G401 (cell line): Measurements from ENCODE around the gene GRM7. TPM values are rescaled to one million over a fixed set of nuclear protein-coding genes. Genes with fewer than 3 reads are reported as not detected.

Experiments used
- DNase-seq: peaks from one replicate; pipeline ENCODE4 v3.0.0-alpha.2; 2015; ENCODE audit warnings: low spot score
- in situ Hi-C: cut with HindIII; loops from 2 replicates; pipeline ENCODE4 v1.10.0; 2016; ENCODE audit warnings: low sequenced_read_pairs, mixed read lengths
- total RNA-seq: library from RNA; depleted of rRNA; stranded (reverse); fragments of >200 nt; shearing (Covaris generic); gene quantifications from 2 replicates; pipeline ENCODE4 v1.2.3, GENCODE V29; 2014

Gene GRM7
- total RNA-seq, 1 experiment from 2014 or later = not detected

DNA sequence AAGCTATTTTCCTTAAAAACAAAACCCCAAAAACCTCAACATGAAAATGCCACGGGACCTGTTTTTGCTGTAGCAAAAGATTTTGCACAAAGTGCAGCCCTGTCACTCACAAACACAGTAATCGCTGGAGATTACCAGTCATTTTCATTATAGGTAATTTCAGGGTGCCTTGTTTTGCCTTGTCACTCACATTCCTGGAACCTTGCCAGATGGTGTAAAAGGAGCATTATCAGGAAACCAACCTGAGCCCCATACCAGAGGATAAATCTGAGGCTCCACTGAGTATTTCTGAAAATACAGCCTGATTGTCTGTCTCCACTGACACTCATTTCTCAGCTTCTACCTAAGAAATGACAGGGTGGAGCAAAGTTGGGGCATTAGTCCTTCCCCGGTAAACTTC lies 849.4 kb downstream of the GRM7 start:
- DNase-seq = no peak
- in situ Hi-C loops = no loop called here

DNA sequence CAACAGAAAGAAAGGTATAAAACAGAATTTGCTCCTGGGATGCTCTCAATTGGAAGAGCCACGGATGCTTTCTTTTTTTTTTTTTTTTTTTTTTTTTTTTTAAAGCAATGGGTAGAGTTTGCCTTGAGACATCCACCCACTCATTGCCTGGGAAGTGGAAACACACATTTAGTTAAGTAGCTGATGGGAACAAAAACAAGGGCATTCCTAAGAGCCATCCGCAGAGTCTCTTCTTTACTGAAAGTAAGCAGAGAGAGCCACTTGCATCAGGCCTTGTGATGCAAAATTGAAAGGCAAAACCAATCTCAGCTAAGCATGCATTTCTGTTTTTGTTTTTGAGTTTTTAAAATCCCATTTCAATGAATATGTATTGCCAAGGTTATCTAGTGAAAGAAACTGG lies 852.8 kb downstream of the GRM7 start:
- no peak for DNase-seq
- in situ Hi-C loops = no loop called here

DNA sequence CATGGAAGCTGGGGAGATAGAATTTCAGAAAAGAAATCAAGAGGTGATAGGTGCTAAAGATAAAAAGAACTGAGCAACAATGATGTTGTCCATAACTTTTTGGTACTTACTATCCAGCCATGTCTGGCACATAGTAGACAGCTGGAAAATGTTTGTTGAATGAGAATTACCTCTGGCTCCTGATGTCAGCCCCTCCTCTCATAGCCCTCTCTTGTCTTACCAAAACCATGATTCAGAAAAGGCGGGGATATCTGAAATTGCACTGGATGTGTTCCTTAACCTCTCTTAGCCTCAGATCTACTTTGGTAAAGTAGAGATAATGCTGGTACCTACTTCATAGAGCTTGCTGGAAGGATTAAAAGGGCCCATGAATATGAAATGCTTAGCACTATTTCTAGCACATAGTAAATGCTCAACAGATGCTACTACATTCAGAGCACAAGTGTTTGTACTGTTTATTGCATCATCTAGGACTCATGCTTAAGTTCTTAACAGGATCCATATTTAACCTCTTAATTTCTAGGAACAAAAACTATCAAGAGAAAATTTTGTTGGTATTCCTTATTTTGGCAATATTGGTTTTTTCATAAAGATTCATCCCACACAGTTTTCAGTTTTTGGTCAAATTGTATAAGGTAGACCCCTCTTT lies 859.9 kb downstream of the GRM7 start:
- in situ Hi-C loops = no loop called here
- DNase-seq = no peak

DNA sequence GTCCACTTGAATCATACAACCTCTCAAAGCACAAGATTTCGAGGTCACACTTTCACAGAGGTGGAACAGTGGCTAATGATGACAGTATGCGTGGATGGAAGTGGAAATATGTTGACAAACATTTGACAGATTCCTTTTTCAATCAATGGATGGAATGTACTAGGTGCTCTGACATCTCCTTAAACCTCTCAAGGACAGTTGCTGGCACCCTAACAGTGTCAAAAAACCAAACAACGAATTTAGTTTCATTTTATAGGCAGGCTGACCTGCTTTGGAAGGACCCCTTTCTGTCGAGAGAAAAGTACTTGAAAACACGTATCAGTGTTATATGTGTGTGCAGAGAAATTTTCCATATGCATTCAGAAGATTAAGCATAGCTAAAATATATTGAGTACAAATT lies 861.0 kb downstream of the GRM7 start:
- in situ Hi-C loops = no loop called here
- DNase-seq = no peak

DNA sequence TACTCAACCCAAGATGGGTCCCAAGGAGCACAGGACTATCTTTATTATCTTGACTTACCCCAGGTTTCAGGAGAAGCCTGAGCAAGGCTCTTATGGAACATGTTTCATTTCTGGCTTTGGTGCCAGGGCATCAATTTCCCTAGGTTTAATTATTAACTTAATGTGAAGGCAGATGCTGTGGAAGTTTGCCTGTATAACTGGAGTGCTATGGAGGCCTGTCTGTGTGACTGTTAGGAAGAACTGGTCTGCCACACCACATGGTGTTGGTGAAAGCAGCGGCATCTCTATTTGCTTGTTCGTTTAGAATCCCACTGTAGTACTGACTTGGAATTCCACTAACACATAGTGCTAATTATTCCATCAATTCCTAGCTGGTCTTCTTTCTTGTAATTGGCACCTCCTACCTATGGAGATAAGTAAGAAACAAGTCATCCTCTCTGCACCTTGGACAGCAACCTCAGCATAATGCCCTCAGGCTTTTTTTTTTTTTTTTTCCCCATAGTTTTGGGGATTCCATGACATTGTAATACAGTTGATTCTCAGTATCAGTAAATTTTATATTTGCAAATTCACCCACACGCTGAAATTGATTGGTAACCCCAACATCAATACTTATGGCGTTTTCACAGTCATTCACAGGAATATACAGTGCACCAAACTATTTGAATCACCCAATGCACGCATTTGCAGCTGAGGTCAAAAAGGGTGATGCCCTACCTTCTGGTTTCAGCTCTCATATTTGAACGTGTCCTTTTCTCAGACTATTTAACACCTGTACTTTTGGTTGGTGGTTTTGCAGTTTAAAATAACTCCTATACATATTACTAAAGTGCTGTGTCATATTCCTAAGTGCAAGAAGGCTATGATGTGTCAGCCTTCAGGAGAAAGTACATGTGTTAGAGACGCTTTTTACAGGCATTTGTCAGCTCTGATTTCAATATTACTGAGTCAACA lies 867.9 kb downstream of the GRM7 start:
- no peak for DNase-seq
- in situ Hi-C loops = no loop called here

DNA sequence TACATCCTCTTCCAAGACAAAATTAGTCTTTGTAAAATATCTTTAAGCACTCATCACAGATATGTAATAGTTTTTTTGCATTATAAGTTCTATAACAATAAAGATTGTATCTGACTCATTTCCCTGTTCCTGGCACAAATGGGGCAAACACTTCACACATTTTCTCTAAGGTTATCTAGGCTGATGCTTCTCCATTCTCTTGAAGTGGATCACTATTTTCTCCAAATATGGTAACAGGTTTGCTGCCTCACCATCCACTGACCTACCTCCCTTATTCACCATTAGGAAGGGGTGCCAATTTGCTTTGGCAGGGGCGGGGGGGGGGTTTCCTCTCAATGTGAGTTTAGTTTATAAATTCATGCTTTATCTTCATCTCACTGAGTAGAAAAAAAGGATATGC lies 873.0 kb downstream of the GRM7 start:
- in situ Hi-C loops = no loop called here
- no peak for DNase-seq

DNA sequence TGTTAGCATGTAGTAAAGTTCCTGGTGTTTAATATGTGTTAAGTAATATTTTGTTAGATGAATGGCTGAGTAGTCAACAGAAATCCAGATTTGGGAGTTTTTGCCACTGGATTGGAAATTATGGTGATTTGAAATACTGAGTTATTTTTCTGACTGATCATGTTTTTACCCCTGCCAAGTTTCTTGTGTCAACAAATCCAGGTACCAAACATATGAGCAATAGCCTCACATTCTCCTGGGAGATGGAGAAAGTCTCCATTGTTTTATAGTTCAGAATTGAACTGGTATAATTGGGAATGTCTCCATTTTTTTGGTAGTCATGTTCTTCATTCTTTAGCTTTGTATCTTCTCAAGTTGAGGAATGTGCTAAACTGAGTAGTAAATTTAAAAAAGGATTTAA lies 873.5 kb downstream of the GRM7 start:
- no peak for DNase-seq
- in situ Hi-C loops = no loop called here

DNA sequence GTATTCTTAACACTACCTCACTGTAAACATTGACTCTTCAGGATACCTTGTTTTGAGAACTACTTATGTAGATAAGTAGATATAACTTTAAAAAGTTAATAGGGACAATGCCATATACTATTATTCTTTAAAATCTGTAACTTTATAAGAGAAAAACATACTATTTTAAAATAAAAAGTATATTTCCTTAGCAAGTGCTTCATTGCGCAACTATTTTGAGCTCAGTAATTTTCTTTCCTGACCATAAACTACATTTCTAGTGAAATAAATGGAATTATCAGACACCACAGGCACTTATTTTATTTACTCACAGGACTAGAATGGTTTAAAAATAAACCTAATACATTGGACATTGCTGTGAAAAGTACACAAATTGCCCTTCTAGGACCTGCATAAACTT lies 876.3 kb downstream of the GRM7 start:
- in situ Hi-C loops = no loop called here
- no peak for DNase-seq

DNA sequence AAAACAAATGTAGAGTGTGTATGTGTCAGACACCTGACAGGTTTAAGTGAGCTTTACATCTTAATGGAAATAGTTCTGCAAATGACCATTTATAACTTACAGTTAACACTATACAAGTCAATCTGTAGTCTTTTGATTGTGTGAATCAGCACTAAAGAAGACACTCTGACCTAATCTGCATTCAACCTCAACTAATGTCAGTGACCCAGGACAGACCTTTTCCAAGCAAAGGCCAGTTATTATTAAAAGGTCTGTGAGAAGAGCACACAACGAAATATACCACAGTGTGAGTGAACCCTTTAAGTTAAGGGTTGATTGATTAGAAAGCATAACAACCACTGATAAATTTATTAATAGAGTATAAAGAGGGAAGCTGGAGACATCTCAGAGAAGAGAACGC lies 878.8 kb downstream of the GRM7 start:
- in situ Hi-C loops = no loop called here
- DNase-seq = no peak

DNA sequence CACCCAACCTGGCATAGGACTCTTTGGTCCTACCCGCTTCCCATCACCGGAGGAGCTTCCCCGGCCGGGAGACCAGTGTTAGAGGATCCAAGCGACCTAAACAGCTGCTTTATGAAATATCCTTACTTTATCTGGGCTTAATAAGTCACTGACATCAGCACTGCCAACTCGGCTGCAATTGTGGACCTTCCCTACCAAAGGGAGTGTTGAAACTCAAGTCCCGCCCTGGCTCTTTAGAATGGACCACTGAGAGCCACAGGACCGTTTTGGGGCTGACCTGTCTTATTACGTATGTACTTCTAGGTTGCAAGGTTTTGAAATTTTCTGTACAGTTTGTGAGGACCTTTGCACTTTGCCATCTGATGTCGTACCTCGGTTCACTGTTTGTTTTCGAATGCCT lies 879.5 kb downstream of the GRM7 start:
- no peak for DNase-seq
- in situ Hi-C loops = no loop called here

DNA sequence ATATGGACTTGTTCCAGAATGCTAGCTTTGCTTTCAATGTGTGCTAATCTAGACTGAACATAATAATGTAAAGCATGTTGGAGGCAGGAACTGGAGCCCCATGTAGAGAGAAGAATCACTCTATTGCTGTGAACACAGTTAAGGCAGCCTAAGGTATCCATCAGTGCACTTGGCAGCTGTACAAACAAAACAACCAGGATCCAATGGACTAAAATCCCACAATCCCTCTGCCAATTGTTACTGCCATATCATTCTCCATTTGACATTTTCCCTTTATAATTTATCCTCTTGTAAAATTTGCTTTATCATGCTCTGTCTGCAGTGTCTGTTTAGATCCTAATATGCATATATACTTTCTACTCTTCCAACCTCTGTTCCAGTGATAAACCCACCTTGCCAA lies 883.9 kb downstream of the GRM7 start:
- no peak for DNase-seq
- in situ Hi-C loops = no loop called here

DNA sequence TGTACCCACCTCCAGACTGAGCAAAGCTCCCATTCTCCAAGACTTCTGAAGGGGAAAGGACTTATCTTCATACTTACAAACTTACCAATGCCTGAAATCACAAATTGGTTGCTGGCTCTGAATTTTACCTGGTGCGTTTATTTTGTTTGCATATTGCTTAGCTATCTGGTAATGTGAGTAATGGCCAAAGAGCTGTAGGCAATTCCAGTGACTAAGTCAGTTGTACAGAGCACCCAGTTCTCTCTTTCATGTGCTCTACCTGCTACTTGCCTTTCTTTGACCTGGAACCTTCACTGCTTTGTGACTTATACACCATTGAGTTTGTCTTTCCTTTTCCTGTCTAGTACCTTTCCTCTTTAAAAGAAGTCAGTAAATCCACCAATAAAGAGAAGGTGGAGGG lies 884.8 kb downstream of the GRM7 start:
- no peak for DNase-seq
- in situ Hi-C loops = no loop called here

DNA sequence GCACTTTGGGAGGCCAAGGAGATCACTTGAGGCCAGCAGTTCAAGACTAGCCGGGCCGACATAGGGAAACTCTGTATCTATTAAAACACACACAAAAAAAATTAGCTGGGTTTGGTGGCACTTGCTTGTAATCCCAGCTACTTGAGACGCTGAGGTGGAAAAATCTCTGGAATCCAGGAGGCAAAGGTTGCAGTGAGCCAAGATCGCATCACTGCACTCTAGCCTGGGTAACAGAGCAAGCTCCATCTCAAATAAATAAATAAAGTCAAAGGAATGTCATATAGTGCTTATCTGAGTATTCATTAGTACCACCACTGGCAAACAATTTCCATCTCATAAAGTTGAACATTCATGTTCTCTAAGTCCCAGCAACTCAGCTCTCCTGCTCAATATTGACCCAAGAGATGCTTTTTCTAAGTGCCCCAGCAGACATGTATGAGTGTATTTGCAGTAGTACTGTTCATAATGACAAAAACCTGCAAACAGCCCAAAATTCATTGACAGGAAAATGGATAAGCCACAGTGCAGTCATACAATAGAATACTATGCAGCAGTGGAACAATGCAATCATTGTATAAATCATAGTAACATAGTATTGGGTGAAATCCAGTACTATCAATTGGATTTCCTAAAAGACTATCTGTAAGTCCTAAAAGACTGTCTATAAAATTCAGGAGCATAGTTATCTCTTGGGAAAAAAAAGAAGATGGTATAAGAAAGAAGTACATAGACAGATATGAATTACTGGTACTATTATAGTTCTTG lies 889.2 kb downstream of the GRM7 start:
- DNase-seq = no peak
- in situ Hi-C loops = no loop called here

DNA sequence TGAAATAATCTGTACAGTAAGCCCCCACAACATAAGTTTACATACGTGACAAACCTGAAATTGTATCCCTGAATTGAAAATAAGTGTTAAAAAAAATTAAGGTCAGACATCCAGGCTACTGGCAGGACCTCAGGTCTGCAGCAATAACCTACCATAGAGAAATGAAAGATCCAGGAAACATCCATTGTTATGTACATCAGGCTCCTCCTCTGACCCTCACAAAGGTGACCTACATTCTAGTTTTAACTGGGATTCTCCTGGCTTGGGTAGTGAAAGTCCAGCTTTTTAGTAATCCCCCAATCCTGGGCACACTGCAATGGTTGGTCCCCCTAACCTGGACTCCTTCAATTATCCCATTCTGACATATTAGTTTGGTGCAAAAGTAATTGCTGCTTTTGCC lies 891.1 kb downstream of the GRM7 start:
- in situ Hi-C loops = no loop called here
- no peak for DNase-seq

DNA sequence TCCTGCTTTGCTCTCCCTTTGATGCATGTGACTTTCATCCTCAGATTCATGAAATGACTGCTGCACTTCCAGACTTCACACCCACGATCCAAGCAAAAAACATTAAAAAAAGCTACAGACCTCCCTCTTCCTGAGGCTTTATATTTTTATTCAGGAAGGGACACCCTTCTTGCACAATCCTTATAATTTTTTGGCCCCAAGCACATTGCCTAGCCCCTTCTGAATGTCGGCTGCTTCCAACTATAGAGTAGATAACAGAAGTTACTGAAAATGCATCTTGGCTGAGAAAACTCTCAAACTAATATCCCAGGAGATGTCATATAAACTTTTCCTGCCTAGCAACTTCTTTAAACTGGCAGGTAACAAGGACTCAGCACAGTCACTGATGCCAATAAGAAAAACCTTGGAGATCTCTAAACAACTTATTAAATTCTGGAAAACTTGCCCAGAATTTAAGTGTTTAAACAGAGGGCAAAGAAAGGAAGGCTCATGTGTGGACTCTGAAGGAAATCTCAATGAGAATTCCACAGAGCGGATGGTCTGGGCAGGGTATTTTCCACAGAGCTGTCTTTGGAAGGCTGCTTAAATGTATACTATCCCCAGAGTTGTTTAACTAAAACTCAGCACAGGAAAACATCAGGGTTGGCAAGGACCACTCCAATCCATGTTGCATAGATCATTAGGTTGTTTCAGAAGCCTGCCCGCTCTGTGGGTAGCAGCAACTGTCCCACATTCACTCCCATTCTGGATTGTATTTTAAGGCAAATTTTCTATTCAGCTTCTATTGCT lies 893.9 kb downstream of the GRM7 start:
- in situ Hi-C loops = no loop called here

DNA sequence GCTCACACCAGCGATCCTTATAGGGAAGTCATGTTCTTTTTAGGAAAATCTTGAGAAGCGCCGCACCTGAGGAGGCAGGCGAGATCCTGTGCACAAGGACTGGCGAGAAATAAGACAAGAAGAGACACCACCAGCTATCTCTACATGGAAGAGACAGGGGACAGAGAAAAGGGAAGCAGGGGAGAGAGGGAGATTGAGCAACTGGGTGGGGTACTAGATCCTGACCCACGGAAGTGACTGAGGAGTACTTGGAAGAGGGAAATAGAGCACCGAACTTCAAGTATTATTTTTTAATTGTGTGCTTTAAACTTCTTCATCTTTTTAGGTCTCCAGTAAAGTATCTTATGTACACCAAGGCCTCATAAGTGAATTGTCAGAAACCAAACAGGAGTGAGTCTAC lies 898.7 kb downstream of the GRM7 start:
- in situ Hi-C loops = no loop called here

More for the DNA sequence above, 893.9 kb downstream of the GRM7 start:
- no peak for DNase-seq

DNA sequence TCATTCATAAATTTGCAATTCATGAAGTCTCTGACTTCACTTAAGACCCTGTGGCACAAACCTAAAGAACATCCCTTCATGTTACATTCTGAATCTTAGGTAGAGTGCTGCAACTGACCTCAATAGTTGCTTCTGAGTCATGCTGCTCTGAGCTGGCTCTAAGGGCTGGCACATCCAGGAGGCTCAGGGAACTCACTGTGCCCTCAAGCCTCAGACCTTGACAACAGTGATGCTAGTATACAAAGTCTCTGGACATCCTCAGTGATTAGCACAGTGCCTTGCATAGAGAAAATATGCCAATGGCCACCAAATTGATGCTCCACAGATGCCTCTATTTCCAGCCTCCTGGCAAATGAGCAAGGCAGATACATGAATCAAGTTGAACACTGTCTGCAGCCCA lies 899.8 kb downstream of the GRM7 start:
- in situ Hi-C loops = no loop called here
- no peak for DNase-seq

More for the DNA sequence above, 898.7 kb downstream of the GRM7 start:
- DNase-seq = no peak

DNA sequence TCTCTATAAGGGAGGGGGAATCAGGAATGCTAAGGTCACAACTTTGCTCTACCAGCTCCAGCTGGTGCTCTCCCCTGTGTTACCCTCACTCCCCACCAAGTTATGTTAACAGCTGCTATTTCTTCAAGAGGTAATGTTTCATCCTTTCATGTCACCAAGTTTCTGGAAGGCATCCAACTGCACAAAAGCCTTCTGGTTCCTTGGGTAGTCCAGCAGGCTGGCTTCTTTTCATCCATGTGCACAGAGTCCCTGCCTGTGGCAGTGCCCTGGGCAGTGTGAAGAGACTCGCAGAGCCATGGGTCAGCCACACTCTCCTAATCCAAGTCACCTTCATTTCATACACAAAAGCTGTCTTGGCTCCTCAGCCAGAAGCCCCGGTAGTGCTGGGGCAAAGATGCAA lies 903.2 kb downstream of the GRM7 start:
- in situ Hi-C loops = no loop called here
- no peak for DNase-seq

DNA sequence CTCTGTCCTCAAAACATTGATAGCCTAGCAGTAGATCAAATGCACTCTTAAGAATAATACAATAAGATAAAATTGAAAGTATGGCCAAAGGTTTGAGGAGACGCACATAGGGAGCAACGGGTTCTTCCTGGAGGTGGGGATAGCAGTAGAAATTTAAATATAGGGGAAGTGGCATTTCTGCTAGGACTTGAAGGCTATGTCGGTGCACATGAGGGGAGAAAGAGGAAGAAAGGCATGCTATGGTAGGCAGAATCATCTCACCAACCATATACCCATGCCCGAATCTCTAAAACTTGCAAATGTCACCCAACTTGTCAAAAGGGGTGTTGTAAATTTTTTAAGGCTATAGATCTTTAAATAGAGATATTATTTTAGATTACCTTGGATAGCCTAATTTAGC lies 905.6 kb downstream of the GRM7 start:
- in situ Hi-C loops = no loop called here
- no peak for DNase-seq
